Measurements from ENCODE around the gene C10orf90.

- TF ChIP-seq ZNF274 (IDR thresholded peaks at IDR 0.05; ENCODE audit: borderline replicate concordance, extremely low read depth, low read length) (no peak), GTF2F1 (IDR thresholded peaks at IDR 0.05; ENCODE audit: borderline replicate concordance, low read depth, low read length) (no peak), CTCF (IDR thresholded peaks at IDR 0.05; ENCODE audit: control extremely low read depth in 1 of 3, insufficient read depth in 1 of 3, low read depth in 1 of 3, low read length in 3 of 3) (no peak)
These were observed 48.6 kb downstream of the C10orf90 start for GRCh38 chr10:126621846-126622245.

Data from H1 (cell line).